ENCODE data around the gene DENR.

Gene DENR

GRCh38 chr12:122819209-122819785 lies 66.7 kb downstream of the DENR start:
- Mint-ChIP-seq H3K36me3 (ENCODE audit: low read depth) (no peaks in the 10 kb centered on the region), H3K9me3 (no peaks in the 10 kb centered on the region), H3K27me3 (peaks cover 3% of the 10 kb centered on the region), H3K27ac (no peak overlapping the region), H3K4me3 (no peak overlapping the region), H3K4me1 (ENCODE audit: low read depth) (peaks cover 6% of the 10 kb centered on the region)
- intact Hi-C loops (cut with micrococcal nuclease) = no loop called here

- H3K4me1 Mint-ChIP-seq (ENCODE audit: low read depth) = peaks cover 6% of the 10 kb centered on the region
- H3K27ac Mint-ChIP-seq = no peak overlapping the region
- intact Hi-C loops (cut with micrococcal nuclease) = no loop called here
- H3K9me3 Mint-ChIP-seq = no peaks in the 10 kb centered on the region
- H3K36me3 Mint-ChIP-seq (ENCODE audit: low read depth) = no peaks in the 10 kb centered on the region
- peaks cover 3% of the 10 kb centered on the region for H3K27me3 Mint-ChIP-seq
- H3K4me3 Mint-ChIP-seq = no peak overlapping the region
Observed at GRCh38 chr12:122820138-122820537, 67.5 kb downstream of the DENR start.

Data from dendritic cell treated with granulocyte-macrophage colony-stimulating factor and Interleukin-4, amounts not matched to agents 40 ng/mL and 50 ng/mL, for 4 days (primary cell).